ENCODE data around the gene DTNA. TPM values are rescaled to one million over a fixed set of nuclear protein-coding genes. Genes with fewer than 3 reads are reported as not detected.
"Not testable (repeated sequence)": the region's sequence is repeated elsewhere in the genome, so short reads cannot be mapped to it uniquely, and the experiment has no call there.

The DTNA gene
- total and polyA plus RNA-seq, 9 donors, result 58.1 to 84.2 (median 71.5) TPM

GRCh38 chr18:34734526-34734925 lies 24.4 kb downstream of the DTNA start:
- not testable (repeated sequence) for H3K4me3 ChIP-seq (ENCODE audit: low read length); H3K9me3 ChIP-seq (replicated peaks; ENCODE audit: control insufficient read depth, low read depth, low read length); H3K27me3 ChIP-seq (ENCODE audit: control insufficient read depth, insufficient read depth, low read length); H3K36me3 ChIP-seq (ENCODE audit: control insufficient read depth, insufficient read depth, low read length); H3K27ac ChIP-seq (ENCODE audit: low read length); DNase-seq
- H3K4me1 ChIP-seq (ENCODE audit: control insufficient read depth, insufficient read depth, low read length), result peaks cover 12% of the 10 kb centered on the region

- WGBS (ENCODE audit: insufficient coverage), result 40% methylated on average over 5 of the region's 9 CpGs
- Histone ChIP-seq H3K9me3 (replicated peaks; ENCODE audit: control insufficient read depth, low read depth, low read length) (no peaks in the 10 kb centered on the region), H3K27me3 (ENCODE audit: control insufficient read depth, insufficient read depth, low read length) (no peaks in the 10 kb centered on the region), H3K27ac (ENCODE audit: low read length) (no peak overlapping the region), H3K4me1 (ENCODE audit: control insufficient read depth, insufficient read depth, low read length) (peaks cover 7% of the 10 kb centered on the region), H3K36me3 (ENCODE audit: control insufficient read depth, insufficient read depth, low read length) (no peaks in the 10 kb centered on the region), H3K4me3 (ENCODE audit: low read length) (no peak overlapping the region)
- DNase-seq, result peak; percentile 14
Observed at GRCh38 chr18:34738175-34738894, 28.2 kb downstream of the DTNA start.

DNA sequence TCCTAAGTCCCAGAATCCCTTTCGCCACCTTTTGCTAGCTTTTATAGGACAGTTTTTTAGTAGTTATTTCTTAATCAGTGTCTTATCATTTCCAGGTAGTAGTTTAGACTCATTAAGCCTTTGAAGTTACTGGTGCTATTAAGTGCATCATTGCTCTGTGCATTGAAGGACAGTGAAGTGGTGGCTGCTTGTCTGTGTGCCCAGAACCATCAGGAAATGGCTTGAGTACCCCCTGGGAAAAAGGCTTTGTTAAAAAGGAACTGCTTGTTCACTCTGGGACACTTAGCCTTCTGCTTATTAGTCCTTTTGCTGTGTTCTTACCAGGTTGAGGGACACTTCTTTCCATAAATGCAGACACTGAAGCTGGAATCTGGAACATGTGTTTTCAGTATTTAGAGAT lies 30.0 kb downstream of the DTNA start:
- H3K27ac ChIP-seq (ENCODE audit: low read length), result no peak overlapping the region
- H3K4me1 ChIP-seq (ENCODE audit: control insufficient read depth, insufficient read depth, low read length), result peaks cover 7% of the 10 kb centered on the region
- no peaks in the 10 kb centered on the region for H3K36me3 ChIP-seq (ENCODE audit: control insufficient read depth, insufficient read depth, low read length)
- WGBS (ENCODE audit: insufficient coverage), result no CpG with 5 or more reads among the region's 1 CpG
- H3K27me3 ChIP-seq (ENCODE audit: control insufficient read depth, insufficient read depth, low read length), result no peaks in the 10 kb centered on the region
- DNase-seq, result no peak
- no peaks in the 10 kb centered on the region for H3K9me3 ChIP-seq (replicated peaks; ENCODE audit: control insufficient read depth, low read depth, low read length)
- H3K4me3 ChIP-seq (ENCODE audit: low read length), result no peak overlapping the region

DNA sequence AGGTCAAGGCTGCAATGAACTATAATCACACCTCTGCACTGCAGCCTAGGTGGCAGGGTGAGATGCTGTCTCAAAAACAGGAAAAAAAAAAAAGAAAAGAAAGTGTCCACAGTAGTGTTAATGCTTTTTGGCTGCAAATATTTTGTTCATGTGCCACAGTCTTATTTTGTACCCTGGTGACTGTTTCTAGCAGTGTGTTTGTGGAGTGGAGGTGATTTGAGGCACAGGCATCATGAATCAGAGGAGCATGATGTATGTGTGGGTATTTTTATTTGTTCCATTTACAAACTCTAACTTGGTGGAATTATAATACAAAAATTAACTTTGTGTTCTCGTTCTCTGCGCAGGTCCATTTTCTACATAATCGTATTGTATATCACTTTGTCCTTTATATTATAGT lies 30.6 kb downstream of the DTNA start:
- Histone ChIP-seq H3K4me3 (ENCODE audit: low read length) (no peak overlapping the region), H3K36me3 (ENCODE audit: control insufficient read depth, insufficient read depth, low read length) (no peaks in the 10 kb centered on the region), H3K27ac (ENCODE audit: low read length) (no peak overlapping the region), H3K4me1 (ENCODE audit: control insufficient read depth, insufficient read depth, low read length) (peaks cover 7% of the 10 kb centered on the region), H3K27me3 (ENCODE audit: control insufficient read depth, insufficient read depth, low read length) (no peaks in the 10 kb centered on the region), H3K9me3 (replicated peaks; ENCODE audit: control insufficient read depth, low read depth, low read length) (no peaks in the 10 kb centered on the region)
- DNase-seq, result no peak
- no CpG with 5 or more reads among the region's 3 CpGs for WGBS (ENCODE audit: insufficient coverage)

DNA sequence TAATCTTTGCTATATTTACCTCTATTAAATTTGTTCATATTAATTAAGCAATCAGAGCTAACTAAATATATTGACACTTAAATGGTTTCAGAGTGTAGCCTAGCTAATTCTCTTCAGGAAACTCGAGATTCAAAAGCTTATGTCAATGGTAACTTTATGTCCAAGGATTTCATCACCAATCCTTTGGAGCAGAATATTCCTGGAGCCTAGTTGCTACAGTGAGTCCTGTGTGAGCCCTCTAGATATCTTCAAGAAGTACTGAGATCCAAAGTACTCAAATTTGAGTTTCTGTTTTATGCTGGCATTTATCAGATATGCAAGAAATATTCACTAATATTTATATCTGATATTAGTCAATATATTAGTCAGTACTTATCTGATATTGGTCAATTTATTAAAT lies 31.3 kb downstream of the DTNA start:
- Histone ChIP-seq H3K9me3 (replicated peaks; ENCODE audit: control insufficient read depth, low read depth, low read length) (no peaks in the 10 kb centered on the region), H3K27ac (ENCODE audit: low read length) (no peak overlapping the region), H3K27me3 (ENCODE audit: control insufficient read depth, insufficient read depth, low read length) (no peaks in the 10 kb centered on the region), H3K4me3 (ENCODE audit: low read length) (no peak overlapping the region), H3K4me1 (ENCODE audit: control insufficient read depth, insufficient read depth, low read length) (peaks cover 7% of the 10 kb centered on the region), H3K36me3 (ENCODE audit: control insufficient read depth, insufficient read depth, low read length) (no peaks in the 10 kb centered on the region)
- no CpG with 5 or more reads among the region's 1 CpG for WGBS (ENCODE audit: insufficient coverage)
- no peak for DNase-seq

DNA sequence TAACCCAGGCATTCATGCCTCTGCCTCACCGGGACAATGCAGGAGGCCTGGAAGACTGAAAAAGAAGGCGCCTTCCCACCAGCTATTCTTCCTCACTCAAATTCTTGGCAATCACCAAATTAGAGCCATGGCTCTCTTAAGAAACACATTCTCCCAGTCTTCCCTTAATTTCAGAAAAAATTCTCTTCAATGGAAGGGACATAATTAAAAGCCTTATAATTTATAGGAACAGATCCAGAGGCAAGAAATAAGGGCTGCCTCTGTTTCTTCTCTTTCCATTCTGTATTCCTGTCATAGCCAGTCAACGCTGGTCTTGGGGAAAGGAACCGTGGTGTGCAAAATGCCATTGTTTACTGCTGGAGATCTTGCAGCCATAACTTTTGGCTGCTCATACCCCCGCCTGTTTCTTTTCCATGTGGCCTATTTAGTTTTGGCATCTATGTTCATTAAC lies 32.8 kb downstream of the DTNA start:
- 79% methylated on average over 4 of the region's 5 CpGs for WGBS (ENCODE audit: insufficient coverage)
- Histone ChIP-seq H3K4me3 (ENCODE audit: low read length) (no peak overlapping the region), H3K9me3 (replicated peaks; ENCODE audit: control insufficient read depth, low read depth, low read length) (peaks cover 2% of the 10 kb centered on the region), H3K27me3 (ENCODE audit: control insufficient read depth, insufficient read depth, low read length) (no peaks in the 10 kb centered on the region), H3K27ac (ENCODE audit: low read length) (no peak overlapping the region), H3K36me3 (ENCODE audit: control insufficient read depth, insufficient read depth, low read length) (no peaks in the 10 kb centered on the region), H3K4me1 (ENCODE audit: control insufficient read depth, insufficient read depth, low read length) (peaks cover 7% of the 10 kb centered on the region)
- no peak for DNase-seq

GRCh38 chr18:34744569-34744968 lies 34.5 kb downstream of the DTNA start:
- Histone ChIP-seq H3K9me3 (replicated peaks; ENCODE audit: control insufficient read depth, low read depth, low read length) (peaks cover 2% of the 10 kb centered on the region), H3K4me3 (ENCODE audit: low read length) (no peak overlapping the region), H3K27ac (ENCODE audit: low read length) (no peak overlapping the region), H3K4me1 (ENCODE audit: control insufficient read depth, insufficient read depth, low read length) (no peaks in the 10 kb centered on the region), H3K36me3 (ENCODE audit: control insufficient read depth, insufficient read depth, low read length) (no peaks in the 10 kb centered on the region), H3K27me3 (ENCODE audit: control insufficient read depth, insufficient read depth, low read length) (no peaks in the 10 kb centered on the region)
- WGBS (ENCODE audit: insufficient coverage), result 83% methylated on average over 2 of the region's 4 CpGs
- no peak for DNase-seq

DNA sequence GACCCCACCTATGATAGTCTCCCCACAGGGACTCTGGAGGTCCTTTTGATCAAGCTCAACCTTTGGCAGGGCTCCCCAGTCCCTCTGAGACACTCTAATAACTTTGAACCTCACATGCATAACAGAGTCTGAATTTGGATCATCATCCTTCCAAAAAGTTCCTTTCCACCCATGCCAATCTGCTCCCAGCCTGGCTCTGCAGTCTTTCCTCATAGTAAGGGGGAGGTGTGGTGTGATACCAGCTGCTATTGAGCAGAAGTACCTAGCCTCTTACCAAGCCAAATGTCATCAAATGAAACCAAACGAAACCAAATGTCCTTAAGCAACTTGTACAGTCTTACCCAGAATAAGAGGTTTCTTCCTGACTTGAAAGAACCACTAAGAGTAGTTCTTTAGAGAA lies 36.5 kb downstream of the DTNA start:
- Histone ChIP-seq H3K4me1 (ENCODE audit: control insufficient read depth, insufficient read depth, low read length) (no peaks in the 10 kb centered on the region), H3K9me3 (replicated peaks; ENCODE audit: control insufficient read depth, low read depth, low read length) (peaks cover 2% of the 10 kb centered on the region), H3K27me3 (ENCODE audit: control insufficient read depth, insufficient read depth, low read length) (no peaks in the 10 kb centered on the region), H3K36me3 (ENCODE audit: control insufficient read depth, insufficient read depth, low read length) (no peaks in the 10 kb centered on the region), H3K4me3 (ENCODE audit: low read length) (no peak overlapping the region), H3K27ac (ENCODE audit: low read length) (no peak overlapping the region)
- no peak for DNase-seq
- WGBS (ENCODE audit: insufficient coverage), result no CpG with 5 or more reads among the region's 1 CpG

GRCh38 chr18:34749721-34750120 lies 39.6 kb downstream of the DTNA start:
- DNase-seq, result no peak
- Histone ChIP-seq H3K27me3 (ENCODE audit: control insufficient read depth, insufficient read depth, low read length) (no peaks in the 10 kb centered on the region), H3K4me3 (ENCODE audit: low read length) (no peak overlapping the region), H3K36me3 (ENCODE audit: control insufficient read depth, insufficient read depth, low read length) (no peaks in the 10 kb centered on the region), H3K9me3 (replicated peaks; ENCODE audit: control insufficient read depth, low read depth, low read length) (peaks cover 2% of the 10 kb centered on the region), H3K27ac (ENCODE audit: low read length) (no peak overlapping the region), H3K4me1 (ENCODE audit: control insufficient read depth, insufficient read depth, low read length) (no peaks in the 10 kb centered on the region)

DNA sequence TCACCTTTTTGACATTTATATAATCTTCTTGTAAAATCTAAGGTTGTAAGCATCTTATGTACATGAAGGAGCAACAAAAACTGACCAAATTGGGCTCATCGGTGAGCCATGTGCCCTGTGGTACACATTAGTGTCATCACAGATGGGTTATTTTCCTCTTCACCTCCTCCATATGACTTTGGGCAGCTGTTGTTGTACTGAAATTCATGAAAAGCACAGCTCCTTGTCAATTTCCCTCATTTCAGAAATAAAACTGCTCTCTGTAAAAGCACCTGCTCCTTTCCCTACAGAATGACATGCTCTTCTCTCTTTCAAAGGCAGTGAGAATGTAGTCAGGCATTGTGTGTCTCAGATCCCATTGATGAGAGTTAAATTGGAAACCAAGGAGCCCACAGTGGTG lies 42.0 kb downstream of the DTNA start:
- no peaks in the 10 kb centered on the region for H3K4me1 ChIP-seq (ENCODE audit: control insufficient read depth, insufficient read depth, low read length)
- no peak for DNase-seq
- H3K27me3 ChIP-seq (ENCODE audit: control insufficient read depth, insufficient read depth, low read length), result no peaks in the 10 kb centered on the region
- peaks cover 2% of the 10 kb centered on the region for H3K9me3 ChIP-seq (replicated peaks; ENCODE audit: control insufficient read depth, low read depth, low read length)
- no peak overlapping the region for H3K4me3 ChIP-seq (ENCODE audit: low read length)
- no peak overlapping the region for H3K27ac ChIP-seq (ENCODE audit: low read length)
- H3K36me3 ChIP-seq (ENCODE audit: control insufficient read depth, insufficient read depth, low read length), result no peaks in the 10 kb centered on the region
- no CpG with 5 or more reads among the region's 1 CpG for WGBS (ENCODE audit: insufficient coverage)

DNA sequence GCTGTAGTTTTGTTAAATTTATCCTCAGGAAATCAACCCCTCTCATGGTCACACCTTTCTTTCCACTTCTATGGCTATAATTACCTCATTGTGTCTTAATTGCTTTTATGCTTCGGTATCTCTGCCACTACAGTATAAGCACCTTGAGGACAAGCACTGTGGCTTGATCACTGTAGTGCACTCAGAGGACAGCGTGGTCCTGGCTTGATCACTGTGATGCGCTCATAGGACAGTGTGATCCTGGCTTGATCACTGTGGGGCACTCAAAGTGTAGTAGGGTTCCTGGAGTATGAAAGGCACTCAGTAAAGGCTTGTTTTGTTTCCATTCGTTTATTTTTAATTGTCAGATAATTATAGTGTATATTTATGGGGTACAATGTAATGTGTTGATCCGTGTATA lies 44.2 kb downstream of the DTNA start:
- Histone ChIP-seq H3K36me3 (ENCODE audit: control insufficient read depth, insufficient read depth, low read length) (no peaks in the 10 kb centered on the region), H3K27me3 (ENCODE audit: control insufficient read depth, insufficient read depth, low read length) (no peaks in the 10 kb centered on the region), H3K9me3 (replicated peaks; ENCODE audit: control insufficient read depth, low read depth, low read length) (no peaks in the 10 kb centered on the region), H3K27ac (ENCODE audit: low read length) (no peak overlapping the region), H3K4me3 (ENCODE audit: low read length) (no peak overlapping the region), H3K4me1 (ENCODE audit: control insufficient read depth, insufficient read depth, low read length) (no peaks in the 10 kb centered on the region)
- DNase-seq, result no peak
- 100% methylated on average over 2 of the region's 5 CpGs for WGBS (ENCODE audit: insufficient coverage)

Measured in muscle of leg (tissue), 11 donors.